OCI-M2 (cell line): ENCODE data around the gene NINJ1.
"Not testable (repeated sequence)": the region's sequence is repeated elsewhere in the genome, so short reads cannot be mapped to it uniquely, and the experiment has no call there.

Source experiments
- DNase-seq: peaks from one replicate; lab custom pipeline; 2025; ENCODE audit not compliant: unreplicated experiment; lab: John Stamatoyannopoulos, UW

Gene NINJ1

GRCh38 chr9:93120846-93121315 is 13.2 kb downstream of the NINJ1 start:
- DNase-seq, result no peak

- no peak for DNase-seq
Observed at GRCh38 chr9:93119953-93120845, 13.9 kb downstream of the NINJ1 start.

GRCh38 chr9:93119703-93119952 is 14.4 kb downstream of the NINJ1 start:
- no peak for DNase-seq

- no peak for DNase-seq
Observed at GRCh38 chr9:93118863-93119702, 15.0 kb downstream of the NINJ1 start.

GRCh38 chr9:93117924-93118862 is 15.9 kb downstream of the NINJ1 start:
- DNase-seq, result no peak

DNA sequence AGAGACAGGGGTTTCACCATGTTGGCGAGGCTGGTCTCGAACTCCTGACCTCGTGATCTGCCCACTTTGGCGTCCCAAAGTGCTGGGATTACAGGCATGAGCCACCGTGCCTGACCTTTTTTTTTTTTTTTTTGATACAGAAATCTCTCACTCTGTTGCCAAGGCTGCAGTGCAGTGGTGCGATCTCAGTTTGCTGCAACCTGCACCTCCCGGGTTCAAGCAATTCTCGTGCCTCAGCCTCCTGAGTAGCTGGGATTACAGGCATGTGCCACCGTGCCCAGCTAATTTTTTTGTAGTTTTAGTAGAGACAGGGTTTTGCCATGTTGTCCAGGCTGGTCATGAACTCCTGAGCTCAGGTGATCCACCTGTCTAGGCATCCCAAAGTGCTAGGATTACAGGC is 16.5 kb downstream of the NINJ1 start:
- DNase-seq, result not testable (repeated sequence)

GRCh38 chr9:93116072-93116961 is 17.7 kb downstream of the NINJ1 start:
- DNase-seq, result no peak

DNA sequence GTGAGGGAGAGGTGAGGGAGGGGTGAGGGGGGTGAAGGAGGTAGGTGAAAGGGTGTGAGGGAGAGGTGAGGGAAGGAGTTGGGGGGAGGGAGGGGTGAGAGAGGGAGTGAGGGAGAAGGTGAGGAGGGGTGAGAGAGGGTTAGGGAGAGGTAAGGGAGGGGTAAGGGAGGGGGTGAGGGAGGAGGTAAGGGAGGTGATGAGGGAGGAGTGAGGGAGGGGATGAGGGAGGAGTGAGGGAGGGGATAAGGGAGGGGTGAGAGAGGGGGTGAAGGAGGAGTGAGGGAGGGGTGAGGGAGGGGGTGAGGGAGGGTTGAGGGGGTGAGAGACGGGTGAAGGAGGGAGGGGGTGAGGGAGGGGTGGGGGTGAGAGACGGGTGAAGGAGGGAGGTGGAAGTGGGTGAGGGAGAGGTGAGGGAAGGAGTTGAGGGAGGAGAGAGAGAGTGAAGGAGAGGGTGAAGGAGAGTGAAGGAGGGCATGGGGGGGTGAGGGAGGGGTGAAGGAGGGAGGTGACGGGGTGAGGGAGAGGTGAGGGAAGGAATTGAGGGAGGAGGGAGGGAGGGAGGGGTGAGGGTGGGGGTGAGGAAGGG is 18.5 kb downstream of the NINJ1 start:
- no peak for DNase-seq

DNA sequence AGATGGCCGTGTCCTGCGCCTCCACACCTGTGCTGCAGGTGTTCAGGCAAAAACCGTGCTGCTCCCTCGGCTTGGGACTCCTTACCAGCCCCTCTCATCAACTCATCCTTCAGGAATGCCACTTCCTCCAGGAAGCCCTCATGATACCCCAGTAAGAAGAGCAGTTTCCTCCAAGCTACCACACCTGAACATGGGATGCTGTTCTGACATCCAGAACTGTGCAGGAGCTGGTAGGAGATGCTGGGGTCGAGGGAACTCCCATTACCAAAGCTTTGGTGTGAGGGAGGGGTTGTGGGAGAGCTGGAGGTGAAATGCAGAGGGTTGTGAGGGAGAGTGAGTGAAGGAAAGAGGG is 19.1 kb downstream of the NINJ1 start:
- no peak for DNase-seq

- no peak for DNase-seq
Observed at GRCh38 chr9:93114169-93114983, 19.7 kb downstream of the NINJ1 start.

GRCh38 chr9:93112864-93113389 is 21.1 kb downstream of the NINJ1 start:
- DNase-seq, result no peak

GRCh38 chr9:93112116-93112863 is 21.8 kb downstream of the NINJ1 start:
- no peak for DNase-seq

GRCh38 chr9:93111371-93112115 is 22.5 kb downstream of the NINJ1 start:
- DNase-seq, result no peak

DNA sequence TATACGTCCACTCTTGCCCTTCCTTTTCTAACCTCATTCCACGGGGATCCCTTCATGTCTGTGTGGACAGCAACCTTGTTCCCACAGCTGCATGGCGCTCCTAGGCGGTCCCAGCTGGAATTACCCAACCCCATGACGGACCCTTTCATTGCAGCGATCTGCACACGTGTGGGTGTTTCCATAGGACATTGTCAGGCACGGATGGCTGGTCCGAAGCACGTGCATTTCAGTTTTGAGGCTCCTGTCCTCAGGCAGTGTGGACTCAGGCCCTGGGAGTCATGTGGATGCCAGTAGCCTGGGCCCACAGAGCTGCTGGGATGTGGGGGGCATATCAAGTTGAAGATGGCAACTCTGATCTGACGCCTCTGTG is 23.1 kb downstream of the NINJ1 start:
- DNase-seq, result no peak

DNA sequence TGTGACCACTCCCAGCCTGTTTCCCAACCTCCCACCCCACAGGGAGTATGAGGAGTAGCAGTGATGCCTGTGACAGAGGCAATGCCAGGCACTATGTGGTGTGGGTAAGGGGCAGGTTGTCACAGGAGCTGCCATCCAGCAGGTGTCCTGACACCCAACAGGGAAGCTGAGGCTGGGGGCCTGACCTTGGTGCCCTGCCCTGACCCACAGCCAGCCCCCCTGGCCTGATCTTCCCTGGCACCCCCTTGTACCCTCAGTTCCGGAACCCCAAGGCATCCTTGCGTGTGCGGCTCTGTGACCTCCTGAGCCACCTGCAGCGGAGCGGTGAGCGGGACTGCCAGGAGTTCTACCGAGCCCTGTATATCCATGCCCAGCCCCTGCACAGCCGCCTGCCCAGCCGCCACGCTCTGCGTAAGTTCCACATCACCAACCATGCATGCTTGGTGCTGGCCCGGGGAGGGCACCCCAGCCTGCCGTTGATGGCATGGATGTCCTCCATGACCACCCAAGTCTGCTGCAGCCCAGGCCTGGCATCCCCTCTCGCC is 23.7 kb downstream of the NINJ1 start:
- DNase-seq, result no peak

- DNase-seq, result no peak
Observed at GRCh38 chr9:93108291-93109041, 25.6 kb downstream of the NINJ1 start.

DNA sequence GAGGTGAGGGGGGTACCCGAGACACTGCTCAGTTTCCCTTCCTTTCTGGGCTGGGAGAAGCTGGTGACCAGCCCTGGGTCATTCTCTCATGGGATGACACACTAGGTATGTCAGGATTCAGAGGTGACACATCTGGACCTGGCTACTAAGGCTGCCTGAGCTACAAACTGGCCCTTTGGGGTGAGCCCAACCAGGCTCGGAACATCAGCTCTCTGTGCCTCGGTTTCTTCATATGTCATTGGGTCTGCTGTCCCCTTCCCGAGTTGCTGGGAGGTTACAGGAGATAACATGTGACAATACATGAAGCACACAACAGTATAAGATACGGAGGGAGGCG is 26.3 kb downstream of the NINJ1 start:
- DNase-seq, result no peak
